AG08395 (cell line): ENCODE results near the gene PPIL4.

ENCODE experiments used
- DNase-seq: peaks from one replicate; pipeline ENCODE4 v3.0.0; 2012; ENCODE audit warnings: mixed read lengths, low spot score

Gene PPIL4

DNA sequence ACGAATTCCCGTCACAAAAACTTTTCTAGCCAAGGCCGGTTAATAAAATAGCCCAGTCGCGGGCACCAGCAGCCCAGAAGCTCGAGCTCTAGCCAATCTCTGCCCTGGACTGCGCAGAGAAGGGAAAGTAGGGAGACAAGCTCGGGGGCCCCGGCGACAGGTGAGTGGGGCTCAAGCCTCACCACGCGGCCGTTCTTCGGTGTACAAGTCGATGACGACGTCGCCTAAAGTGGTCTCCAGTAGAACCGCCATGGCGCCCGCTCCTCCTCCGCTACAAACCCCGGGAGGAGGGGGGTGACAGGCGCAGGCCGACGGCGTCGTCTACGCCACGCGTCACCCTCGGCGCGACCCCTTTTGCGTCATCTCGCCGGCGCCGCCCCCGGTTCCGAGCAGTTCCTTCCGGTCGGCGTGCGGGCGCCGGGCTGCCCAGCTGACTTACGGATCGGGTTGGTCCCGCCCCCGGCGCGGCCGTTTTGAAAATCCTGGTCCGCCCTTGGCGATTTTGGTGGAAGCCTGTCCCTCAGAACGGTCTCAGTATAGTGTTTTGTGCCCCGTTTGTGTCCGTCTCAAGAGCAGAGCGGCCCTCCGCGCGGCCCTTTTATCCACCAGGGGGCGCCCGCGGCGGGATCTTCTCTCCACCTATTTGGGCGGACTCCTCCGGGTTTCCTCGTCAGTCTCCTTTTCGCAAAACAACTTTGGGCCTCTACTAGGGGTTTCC lies at the start of gene PPIL4:
Gene PPIL4, minus strand, starts transcription at position 290 of the 718 bp plus-strand sequence. Its CDS starts 38 bp downstream, at position 252.
- peak; percentile 94 for DNase-seq

DNA sequence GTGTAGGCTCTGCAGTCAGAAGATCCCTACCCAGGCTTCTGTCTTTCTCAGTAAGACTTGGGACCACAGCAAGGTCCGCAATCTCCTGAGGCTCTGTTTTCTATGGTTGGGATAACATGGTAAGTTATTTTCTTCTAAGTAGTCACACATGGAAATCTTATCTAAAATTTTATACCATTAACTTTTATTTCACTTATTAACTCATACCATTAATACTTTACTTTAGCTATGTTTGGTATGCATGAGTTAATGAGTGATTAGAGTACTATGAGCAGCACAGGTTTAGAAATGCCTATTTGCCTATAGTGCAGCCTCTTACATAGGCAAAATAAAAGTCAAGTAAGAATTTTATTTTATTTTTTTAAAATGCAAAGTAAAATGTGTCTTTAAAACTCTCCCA lies 47.6 kb upstream of the PPIL4 start:
- DNase-seq = no peak

- no peak for DNase-seq
Measured at GRCh38 chr6:149592983-149593382, 47.1 kb upstream of the PPIL4 start.

DNA sequence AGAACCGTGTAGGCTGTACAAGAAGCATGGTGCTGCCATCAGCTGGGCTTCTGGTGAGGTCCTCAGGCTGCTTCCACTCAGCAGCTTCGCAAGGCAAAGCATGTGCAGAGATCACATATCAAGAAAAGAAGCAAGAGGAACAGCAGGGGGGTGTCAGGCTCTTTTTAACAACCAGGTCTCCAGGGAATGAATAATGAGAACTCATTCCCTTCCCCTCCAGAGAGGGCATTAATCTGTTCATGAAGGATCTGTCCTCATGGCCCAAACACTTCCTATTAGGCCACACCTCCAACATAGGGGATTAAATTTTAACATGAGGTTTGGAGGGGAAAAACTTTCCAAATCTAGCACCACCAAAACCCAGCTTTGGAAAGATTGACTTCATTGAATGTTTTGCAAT lies 40.3 kb upstream of the PPIL4 start:
- no peak for DNase-seq

DNA sequence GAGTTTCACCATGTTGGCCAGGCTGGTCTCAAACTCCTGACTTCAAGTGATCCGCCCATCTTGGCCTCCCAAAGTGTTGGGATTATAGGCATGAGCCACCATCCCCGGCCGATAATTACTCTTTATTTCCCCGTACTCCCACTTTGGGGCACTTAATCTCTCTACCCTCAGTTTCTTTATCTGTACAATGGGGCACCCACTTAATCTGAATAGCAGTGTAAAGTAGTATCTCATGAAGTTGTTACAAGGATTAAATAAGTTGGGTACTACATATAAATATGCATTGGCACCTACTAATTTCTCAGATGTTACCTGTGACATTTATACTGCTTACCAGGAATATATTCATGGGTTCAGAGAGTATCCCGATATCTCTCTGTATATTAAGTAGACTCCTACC lies 35.5 kb upstream of the PPIL4 start:
- no peak for DNase-seq

DNA sequence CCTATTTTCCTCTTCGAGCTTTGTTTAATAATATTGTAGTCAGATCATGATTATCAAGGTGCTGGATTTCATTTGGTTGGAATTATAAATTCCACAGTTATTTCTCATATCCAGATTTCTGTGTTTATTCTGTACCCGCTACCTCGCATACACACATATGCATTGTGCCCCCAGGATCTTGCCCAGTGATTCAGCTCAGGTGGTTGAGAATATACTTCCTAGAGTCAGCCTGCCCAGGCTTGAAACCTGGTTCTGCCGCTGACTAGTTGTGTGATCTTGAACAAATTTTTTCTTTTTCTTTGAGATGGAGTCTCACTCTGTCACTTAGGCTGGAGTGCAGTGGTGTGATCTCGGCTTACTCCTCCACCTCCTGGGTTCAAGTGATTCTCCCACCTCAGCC lies 35.0 kb upstream of the PPIL4 start:
- DNase-seq = no peak

- no peak for DNase-seq
Measured at GRCh38 chr6:149567945-149568585, 22.2 kb upstream of the PPIL4 start.

- DNase-seq = no peak
Measured at GRCh38 chr6:149567194-149567586, 21.3 kb upstream of the PPIL4 start.

GRCh38 chr6:149566410-149567193 lies 20.8 kb upstream of the PPIL4 start:
- peak; percentile 37 for DNase-seq

GRCh38 chr6:149565527-149566409 lies 19.9 kb upstream of the PPIL4 start, which contains the start of gene GINM1:
TSS of gene GINM1 (plus strand) at chr6:149566375. CDS start at chr6:149566415, 40 bp downstream.
- DNase-seq = peak; percentile 99

DNA sequence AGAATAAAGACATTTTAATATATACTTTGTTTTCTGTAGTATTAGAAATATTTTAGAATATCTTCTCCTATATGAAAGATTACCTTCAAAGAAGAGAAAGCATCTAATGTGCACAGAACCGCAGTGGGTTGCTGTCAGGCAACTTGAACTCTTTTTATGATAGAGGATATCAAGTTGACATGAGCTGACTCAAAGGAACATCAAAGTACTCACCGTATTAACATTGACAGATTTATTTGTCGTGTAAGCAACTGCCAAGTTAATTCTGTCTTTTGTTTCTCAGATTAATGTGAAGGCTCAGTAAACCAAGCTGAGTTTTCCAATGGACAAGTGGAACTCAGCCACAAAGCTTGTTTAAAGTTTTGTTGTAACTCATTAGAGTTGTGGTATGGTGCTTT lies 18.1 kb upstream of the PPIL4 start:
- no peak for DNase-seq

- DNase-seq = peak; percentile 85
Measured at GRCh38 chr6:149563203-149563927, 17.5 kb upstream of the PPIL4 start.

DNA sequence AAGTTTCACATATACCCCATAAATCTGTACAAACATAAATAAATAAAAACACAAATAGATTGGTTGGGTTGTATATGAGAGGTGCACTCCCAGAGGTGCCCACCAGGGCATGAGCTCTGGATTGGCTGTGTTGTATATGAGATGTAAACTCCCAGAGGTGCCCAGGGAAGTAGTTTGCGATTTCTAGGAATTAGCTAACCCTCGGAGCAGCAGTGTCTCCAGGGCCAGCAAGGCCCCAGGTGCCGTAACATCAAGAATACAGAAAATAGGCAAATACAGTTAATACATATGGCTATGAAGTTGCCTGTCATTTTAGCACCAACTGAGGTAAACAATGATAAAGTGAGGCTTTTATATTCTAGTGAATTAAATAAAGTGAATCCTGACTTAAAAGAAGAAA lies 14.9 kb upstream of the PPIL4 start:
- no peak for DNase-seq

DNA sequence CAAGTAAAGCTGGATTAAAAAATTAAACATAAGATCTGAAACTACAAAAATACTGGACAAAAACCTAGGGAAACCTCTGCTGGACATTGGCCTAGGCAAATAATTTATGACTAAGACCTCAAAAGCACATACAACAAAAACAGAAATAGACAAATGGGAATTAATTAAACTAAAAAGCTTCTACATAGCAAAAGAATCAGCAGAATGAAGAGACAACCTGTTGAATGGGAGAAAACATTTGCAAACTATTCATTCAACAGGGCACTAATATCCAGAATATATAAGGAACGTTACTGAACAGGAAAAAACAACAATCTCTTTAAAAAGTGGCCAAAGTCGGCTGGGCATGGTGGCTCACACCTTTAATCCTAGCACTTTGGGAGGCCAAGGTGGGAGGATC lies 13.5 kb upstream of the PPIL4 start:
- DNase-seq = no peak

- DNase-seq = no peak
Measured at GRCh38 chr6:149558029-149558428, 12.2 kb upstream of the PPIL4 start.

DNA sequence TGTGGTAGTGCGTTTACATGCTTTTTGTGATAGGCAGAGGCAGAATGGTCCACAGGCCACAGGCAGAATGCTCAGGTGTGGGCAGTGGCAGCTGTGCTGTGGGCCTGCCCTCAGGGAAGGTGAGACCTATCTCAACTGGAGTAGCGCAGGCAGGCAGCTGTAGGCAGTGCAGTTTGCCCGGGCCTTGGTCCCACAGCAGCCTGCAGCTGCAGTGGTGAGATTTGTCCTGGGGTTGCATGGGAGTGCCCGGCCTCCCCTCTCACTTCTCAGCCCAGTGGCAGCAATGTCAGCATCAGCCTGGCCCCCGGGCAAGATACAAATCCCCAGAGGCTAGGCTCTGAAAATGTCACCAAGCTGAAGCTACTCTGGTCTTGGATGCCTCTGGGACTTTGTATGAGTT lies 6.1 kb upstream of the PPIL4 start:
- no peak for DNase-seq

GRCh38 chr6:149545258-149545753 lies 537 bp downstream of the PPIL4 start:
- DNase-seq = peak; percentile 64

DNA sequence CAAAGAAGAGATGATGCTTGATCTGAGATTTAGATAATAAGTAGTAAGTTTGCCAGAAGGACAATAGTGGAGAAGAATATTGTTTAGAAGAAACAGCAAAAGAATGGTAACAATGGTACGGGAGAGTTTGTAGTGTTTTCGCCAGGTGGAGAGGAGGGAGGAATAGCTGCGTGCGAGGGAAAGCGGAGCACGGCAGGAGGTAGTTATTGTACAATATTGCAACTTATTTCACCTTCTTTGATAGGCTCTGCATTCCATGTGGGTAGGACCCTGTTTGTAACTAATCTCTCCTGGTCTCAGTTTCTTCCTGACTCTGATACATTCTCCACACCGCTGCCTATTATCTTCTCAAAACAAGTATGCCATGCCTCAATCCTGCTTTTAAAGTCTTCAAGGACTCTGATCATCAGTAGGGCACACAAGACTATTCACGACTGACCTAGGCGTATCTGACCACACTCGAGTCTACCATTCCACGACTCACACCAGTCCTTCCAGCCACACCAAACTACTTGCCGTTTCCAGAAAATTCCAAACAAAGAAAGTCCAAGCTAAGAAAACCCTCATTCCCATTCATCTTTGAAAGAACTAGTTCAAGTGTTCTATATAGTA lies 1.1 kb downstream of the PPIL4 start:
- no peak for DNase-seq

DNA sequence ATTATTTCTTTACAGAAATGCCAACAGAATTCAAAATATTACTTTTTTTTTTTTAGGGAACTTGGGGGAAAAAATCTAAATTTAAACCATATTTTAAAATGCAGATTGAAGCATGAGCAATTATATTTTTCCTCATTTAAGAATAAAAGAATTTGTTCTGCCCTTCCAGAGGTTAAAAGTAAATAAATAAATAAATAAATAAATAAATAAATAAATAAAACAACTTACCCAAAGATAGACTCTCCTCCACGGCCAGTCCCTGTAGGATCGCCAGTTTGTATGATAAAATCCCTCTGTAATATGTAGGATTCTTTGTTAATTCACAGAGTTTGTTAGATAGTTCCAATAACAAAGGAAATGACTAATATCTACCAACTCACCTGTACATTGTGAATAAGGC lies 4.7 kb downstream of the PPIL4 start:
- DNase-seq = no peak

- DNase-seq = no peak
Measured at GRCh38 chr6:149534742-149535141, 11.1 kb downstream of the PPIL4 start.

GRCh38 chr6:149529650-149530049 lies 16.2 kb downstream of the PPIL4 start:
- no peak for DNase-seq
